Measurements from ENCODE around the gene IFIT1B. TPM values are rescaled to one million over a fixed set of nuclear protein-coding genes. Genes with fewer than 3 reads are reported as not detected.

The IFIT1B gene
- polyA plus RNA-seq, 1 donor (not counting 4 experiments of a cell fraction or from before 2014, with no cell fraction given): not detected

- no peaks in the 10 kb centered on the region for H4K20me1 ChIP-seq (ENCODE audit: control insufficient read depth, extremely low read depth, insufficient read depth, low read length)
- FAIRE-seq (no peak), DNase-seq (ENCODE audit: low read depth, low spot score) (no peak)
- no peaks in the 10 kb centered on the region for H3K79me2 ChIP-seq (ENCODE audit: control insufficient read depth, insufficient read depth, low read length)
- H2AFZ ChIP-seq (ENCODE audit: control insufficient read depth, low read length): no peak overlapping the region
- dilution Hi-C loops (cut with MboI; ENCODE audit: extremely low pct_ligation_motif_present, low sequenced_read_pairs): no loop called here
- H3K27me3 ChIP-seq (ENCODE audit: control insufficient read depth, extremely low read depth, insufficient read depth, low read length): no peaks in the 10 kb centered on the region
- TF ChIP-seq CTCF (optimal IDR thresholded peaks at IDR 0.05 in 1 of 3, IDR thresholded peaks at IDR 0.05 in 1 of 3, conservative IDR thresholded peaks at IDR 0.05 in 1 of 3; ENCODE audit: extremely low read depth in 1 of 3, insufficient read depth in 2 of 3, low read length in 3 of 3) (no peak), EZH2 (IDR thresholded peaks at IDR 0.05; ENCODE audit: low read length) (no peak)
- H3K4me2 ChIP-seq (ENCODE audit: control insufficient read depth, extremely low read depth, insufficient read depth, low read depth, low read length): no peak overlapping the region
- no peaks in the 10 kb centered on the region for H3K9me1 ChIP-seq (ENCODE audit: control insufficient read depth, extremely low read depth, insufficient read depth, low read length)
- H3K4me1 ChIP-seq (ENCODE audit: control insufficient read depth, extremely low read depth, insufficient read depth, low read length): peaks cover 29% of the 10 kb centered on the region
- H3K27ac ChIP-seq (ENCODE audit: control insufficient read depth, insufficient read depth, low read length): no peak overlapping the region
- H3K4me3 ChIP-seq (ENCODE audit: control insufficient read depth in 2 of 3, extremely low read depth in 1 of 3, insufficient read depth in 2 of 3, low read depth in 1 of 3, low read length in 3 of 3): no peak overlapping the region
- no peaks in the 10 kb centered on the region for H3K9me3 ChIP-seq (ENCODE audit: control insufficient read depth, low read depth, low read length)
- no peaks in the 10 kb centered on the region for H3K36me3 ChIP-seq (ENCODE audit: control insufficient read depth in 2 of 2, extremely low read depth in 1 of 2, insufficient read depth in 2 of 2, low read length in 2 of 2)
- H3K9ac ChIP-seq (ENCODE audit: control insufficient read depth, extremely low read depth, insufficient read depth, low read length): no peak overlapping the region
These were observed 47.1 kb downstream of the IFIT1B start for GRCh38 chr10:89425000-89425399.

DNA sequence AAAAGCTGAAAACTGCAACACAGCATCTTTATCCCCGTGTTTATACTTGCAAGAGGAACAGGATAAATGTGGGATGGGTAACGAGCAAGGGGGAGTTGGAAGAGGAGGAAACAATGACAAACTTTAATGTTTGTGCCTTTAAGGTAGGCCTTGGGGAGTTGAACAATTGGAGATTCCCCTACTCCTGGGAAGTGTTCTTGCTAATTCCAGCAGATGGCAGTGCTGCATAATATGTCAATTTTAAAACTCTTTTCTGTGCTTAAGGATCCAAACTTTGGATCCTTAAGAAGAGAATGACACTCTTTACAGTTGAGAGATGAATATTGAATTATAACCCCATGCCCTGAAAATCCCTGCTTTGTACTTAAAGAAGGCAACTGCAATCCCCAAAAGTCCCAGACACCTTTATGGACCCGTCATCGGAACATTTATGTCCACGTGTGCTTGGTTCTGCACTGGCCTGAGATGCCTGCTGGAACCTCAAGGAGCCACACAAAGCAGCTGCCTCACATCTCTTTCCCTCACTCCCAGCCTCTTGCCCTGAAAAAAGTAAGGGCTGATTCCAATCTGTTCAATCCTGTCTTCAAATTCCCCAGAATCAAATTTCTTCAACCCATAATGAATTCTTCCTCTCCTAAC lies 48.5 kb downstream of the IFIT1B start:
- H3K9me1 ChIP-seq (ENCODE audit: control insufficient read depth, extremely low read depth, insufficient read depth, low read length): no peaks in the 10 kb centered on the region
- no peak overlapping the region for H3K9ac ChIP-seq (ENCODE audit: control insufficient read depth, extremely low read depth, insufficient read depth, low read length)
- dilution Hi-C loops (cut with MboI; ENCODE audit: extremely low pct_ligation_motif_present, low sequenced_read_pairs): no loop called here
- no peaks in the 10 kb centered on the region for H3K79me2 ChIP-seq (ENCODE audit: control insufficient read depth, insufficient read depth, low read length)
- peak; percentile 57 to 76 (median 60) for TF ChIP-seq CTCF (optimal IDR thresholded peaks at IDR 0.05 in 1 of 3, IDR thresholded peaks at IDR 0.05 in 1 of 3, conservative IDR thresholded peaks at IDR 0.05 in 1 of 3; ENCODE audit: extremely low read depth in 1 of 3, insufficient read depth in 2 of 3, low read length in 3 of 3)
- TF ChIP-seq EZH2 (IDR thresholded peaks at IDR 0.05; ENCODE audit: low read length): no peak
- H3K4me1 ChIP-seq (ENCODE audit: control insufficient read depth, extremely low read depth, insufficient read depth, low read length): peaks cover 24% of the 10 kb centered on the region
- H3K36me3 ChIP-seq (ENCODE audit: control insufficient read depth in 2 of 2, extremely low read depth in 1 of 2, insufficient read depth in 2 of 2, low read length in 2 of 2): no peaks in the 10 kb centered on the region
- H2AFZ ChIP-seq (ENCODE audit: control insufficient read depth, low read length): peak overlapping the region; percentile 58
- H3K4me3 ChIP-seq (ENCODE audit: control insufficient read depth in 2 of 3, extremely low read depth in 1 of 3, insufficient read depth in 2 of 3, low read depth in 1 of 3, low read length in 3 of 3): no peak overlapping the region
- no peaks in the 10 kb centered on the region for H3K9me3 ChIP-seq (ENCODE audit: control insufficient read depth, low read depth, low read length)
- H3K27ac ChIP-seq (ENCODE audit: control insufficient read depth, insufficient read depth, low read length): no peak overlapping the region
- no peaks in the 10 kb centered on the region for H3K27me3 ChIP-seq (ENCODE audit: control insufficient read depth, extremely low read depth, insufficient read depth, low read length)
- DNase-seq (ENCODE audit: low read depth, low spot score) (no peak), FAIRE-seq (peak; percentile 94)
- no peak overlapping the region for H3K4me2 ChIP-seq (ENCODE audit: control insufficient read depth, extremely low read depth, insufficient read depth, low read depth, low read length)
- H4K20me1 ChIP-seq (ENCODE audit: control insufficient read depth, extremely low read depth, insufficient read depth, low read length): no peaks in the 10 kb centered on the region
